OCI-LY3 (cell line): ENCODE data around the gene YBX2.

Source experiments
- CTCF ChIP-seq: fragments of 200-600, 300-600 bp; sonication (generic); IDR thresholded peaks from 2 replicates; pipeline ENCODE4 v1.5.1; 2014; ENCODE audit warnings: antibody characterized with exemption, low read length, low read depth
- EZH2phosphoT487 ChIP-seq: fragments of 200-600 bp; shearing (Covaris generic); IDR thresholded peaks from 2 replicates; pipeline ENCODE4 v1.6.1; 2018; ENCODE audit warnings: antibody characterized with exemption, mixed run types, low read depth

GRCh38 chr17:7328009-7328408 lies 33.6 kb upstream of the YBX2 start:
- TF ChIP-seq CTCF (no peak), EZH2phosphoT487 (no peak)
